NCI-H2196 treated with DMSO at 0.1 percent for 48 hours (cell line): ENCODE data around the gene ADAM15.

Experiments
- DNase-seq: peaks from one replicate; lab custom pipeline; 2025; ENCODE audit not compliant: unreplicated experiment; lab: John Stamatoyannopoulos, UW

ADAM15 gene

GRCh38 chr1:155070721-155071569, 19.8 kb downstream of the ADAM15 start:
- DNase-seq: no peak

DNA sequence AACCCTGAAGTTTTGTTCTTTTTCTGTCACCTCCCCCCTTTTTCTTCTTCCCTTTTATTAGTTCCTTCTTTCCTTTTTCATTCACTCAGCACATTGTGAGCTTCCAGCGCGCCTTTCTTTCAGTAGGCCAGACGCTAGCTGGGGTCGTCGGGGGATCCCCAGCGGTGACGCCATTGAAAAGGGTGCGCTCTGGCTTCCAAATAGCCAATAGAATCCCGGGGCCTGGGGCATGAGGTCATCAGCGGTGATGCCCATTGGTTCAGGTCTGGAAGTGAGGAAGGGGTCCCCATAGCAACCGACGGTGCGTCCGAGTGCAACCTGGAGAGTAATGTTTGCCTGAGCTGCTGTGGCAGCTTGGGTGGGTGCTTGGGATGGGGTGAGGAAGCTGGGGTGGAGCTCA, 20.6 kb downstream of the ADAM15 start:
- no peak for DNase-seq

DNA sequence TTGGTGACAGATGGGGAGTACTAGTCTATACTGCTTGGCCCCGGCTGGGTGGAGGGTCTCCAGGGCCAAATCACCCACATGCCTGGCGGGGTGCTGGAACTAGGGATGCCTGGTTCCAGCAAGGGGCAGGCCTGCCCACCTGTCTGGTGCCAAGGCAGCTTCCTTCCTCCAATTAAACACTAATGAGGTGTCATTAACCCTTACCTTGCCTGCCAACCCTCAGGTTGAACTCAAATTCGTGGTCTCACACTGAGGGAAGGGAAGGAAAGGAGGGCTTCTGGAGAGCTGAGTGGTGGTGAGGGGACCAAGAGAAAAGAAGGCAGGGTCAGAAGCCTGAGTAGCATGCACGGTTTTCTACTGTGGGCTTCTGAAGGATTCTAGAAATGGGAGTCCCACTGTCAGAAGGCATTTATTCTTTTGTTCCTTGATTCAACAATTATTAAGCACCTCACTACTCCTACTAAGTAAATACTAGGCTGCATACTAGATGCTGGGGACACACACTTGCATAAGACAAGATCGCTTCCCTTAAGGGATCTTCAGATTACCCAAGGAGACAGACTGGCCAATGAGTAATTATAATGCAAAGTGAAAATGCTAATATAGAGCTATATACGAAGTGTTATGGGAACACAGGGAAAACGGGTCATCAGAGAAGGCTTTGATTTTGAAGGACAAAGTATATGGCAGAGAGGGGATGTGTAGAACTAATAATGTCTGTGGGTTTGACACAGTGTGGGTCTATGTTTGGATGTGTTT, 21.6 kb downstream of the ADAM15 start:
- no peak for DNase-seq

DNA sequence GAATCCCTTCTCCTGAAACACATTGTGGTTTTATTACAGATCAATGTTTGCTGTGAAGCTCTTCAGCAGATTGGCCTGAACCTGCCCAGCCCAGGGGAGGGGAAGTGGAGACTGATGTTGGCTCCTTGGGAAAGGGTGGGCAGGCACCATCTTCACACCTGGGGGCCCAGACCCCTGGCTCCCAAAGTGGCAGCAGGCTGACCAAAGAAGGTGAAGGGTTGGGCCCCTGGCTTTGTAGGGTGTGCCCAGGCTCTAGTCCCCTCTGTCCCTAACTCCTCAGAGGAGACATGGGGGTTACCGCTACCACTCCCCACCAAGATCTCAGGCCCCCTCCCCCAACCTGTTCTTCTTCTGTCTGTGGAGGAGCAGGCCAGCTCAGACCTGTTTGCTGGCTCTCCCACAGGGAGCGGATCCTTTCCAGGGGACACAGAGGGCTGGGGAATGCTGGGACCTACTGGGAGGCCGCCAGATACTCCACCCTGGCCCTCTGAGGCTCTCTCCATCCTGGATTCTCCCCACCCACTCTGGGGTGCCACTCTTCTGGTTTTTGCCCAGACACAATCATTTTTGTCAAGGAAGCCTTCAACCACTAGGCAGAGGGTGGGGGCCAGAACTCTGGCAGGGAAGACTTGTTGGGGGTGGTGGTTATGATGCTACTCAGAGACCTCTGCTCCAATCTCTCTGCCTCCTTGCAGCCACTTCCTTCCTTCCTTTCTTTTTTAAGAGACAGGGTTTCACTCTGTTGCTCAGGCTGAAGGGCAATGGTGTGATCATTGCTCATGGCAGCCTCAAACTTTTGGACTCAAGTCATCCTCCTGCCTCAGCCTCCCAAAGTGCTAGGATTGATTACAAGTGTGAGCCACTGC, 22.5 kb downstream of the ADAM15 start:
- no peak for DNase-seq

DNA sequence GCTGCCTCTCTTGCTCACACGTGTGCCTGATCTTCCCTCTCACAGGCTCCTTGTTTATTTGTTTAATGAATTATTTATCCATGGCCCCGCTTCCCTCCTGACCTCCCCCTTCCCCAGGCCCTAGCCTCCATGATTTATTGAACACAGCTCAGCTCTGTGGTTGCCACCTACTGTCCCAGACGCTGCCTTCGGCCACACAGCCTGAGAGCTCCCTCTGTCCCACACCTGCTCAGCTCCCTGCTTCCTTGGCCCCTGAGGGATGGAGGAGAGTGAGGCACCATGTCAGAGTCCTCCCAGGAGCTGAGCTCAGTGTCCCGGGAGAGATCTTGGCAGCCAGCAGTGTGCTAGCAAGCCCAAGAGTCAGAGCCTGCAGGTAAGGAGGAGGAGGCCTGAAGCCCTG, 24.4 kb downstream of the ADAM15 start:
- no peak for DNase-seq

DNA sequence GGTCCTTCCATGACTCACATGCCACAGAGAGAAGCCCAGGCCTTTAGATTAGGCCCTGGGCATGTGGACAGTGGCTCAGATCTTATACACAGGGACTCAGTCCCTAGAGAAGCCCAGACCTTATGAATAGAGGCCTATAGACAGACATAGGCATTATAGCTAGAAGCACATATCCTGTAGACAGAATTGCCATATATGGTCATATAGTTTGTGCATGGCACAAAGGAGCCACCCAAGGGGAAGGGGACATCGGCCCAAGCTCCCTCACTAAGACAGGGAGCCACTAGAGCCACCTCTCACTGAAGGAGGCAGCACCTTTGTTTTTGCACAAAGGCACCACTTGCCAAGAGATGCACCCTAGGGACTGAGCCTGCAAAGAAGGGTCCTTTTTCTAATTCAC, 25.3 kb downstream of the ADAM15 start:
- DNase-seq: no peak

GRCh38 chr1:155077346-155077745, 26.2 kb downstream of the ADAM15 start:
- DNase-seq: no peak

GRCh38 chr1:155077758-155078445, 26.8 kb downstream of the ADAM15 start:
- DNase-seq: no peak

DNA sequence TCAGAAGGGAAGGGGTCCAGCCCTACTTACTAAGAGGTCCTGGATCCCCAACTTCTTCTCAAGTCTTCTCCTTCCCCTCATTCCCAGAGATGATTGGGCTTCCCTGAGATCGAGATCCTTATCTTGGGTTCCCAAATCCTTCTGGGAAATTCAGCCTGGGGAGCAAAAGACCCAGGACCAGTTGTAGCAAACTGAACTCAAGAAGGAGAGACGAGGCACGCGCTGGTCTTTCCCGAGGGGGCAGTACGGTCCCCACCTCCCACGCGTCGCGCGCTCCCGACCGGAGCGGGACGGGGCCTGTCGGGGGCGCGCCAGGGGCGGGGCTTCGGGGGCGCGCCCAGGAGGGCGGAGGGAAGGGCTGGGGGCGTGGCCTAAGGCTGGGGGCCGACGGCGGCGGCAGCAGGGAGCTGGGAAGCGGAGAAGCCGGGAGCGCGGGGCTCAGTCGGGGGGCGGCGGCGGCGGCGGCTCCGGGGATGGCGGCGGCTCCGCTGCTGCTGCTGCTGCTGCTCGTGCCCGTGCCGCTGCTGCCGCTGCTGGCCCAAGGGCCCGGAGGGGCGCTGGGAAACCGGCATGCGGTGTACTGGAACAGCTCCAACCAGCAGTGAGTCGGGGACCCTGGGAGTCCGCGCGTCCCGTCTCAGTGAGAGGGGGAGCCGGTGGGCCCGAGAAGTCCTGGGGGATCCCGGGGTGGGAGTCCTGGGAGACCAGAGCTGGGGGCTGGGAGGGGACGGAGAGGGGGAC, 27.5 kb downstream of the ADAM15 start, which contains the start of gene EFNA3:
Gene EFNA3, plus strand, starts transcription at position 369 of the 741 bp plus-strand sequence. Its CDS starts 105 bp downstream, at position 474.
- no peak for DNase-seq

- DNase-seq: no peak
Observed at GRCh38 chr1:155079210-155079486, 28.0 kb downstream of the ADAM15 start.

- DNase-seq: no peak
Observed at GRCh38 chr1:155079487-155080311, 28.6 kb downstream of the ADAM15 start.

- peak; percentile 49 for DNase-seq
Observed at GRCh38 chr1:155080312-155081228, 29.5 kb downstream of the ADAM15 start.

- no peak for DNase-seq
Observed at GRCh38 chr1:155081472-155082300, 30.6 kb downstream of the ADAM15 start.

- DNase-seq: no peak
Observed at GRCh38 chr1:155082301-155083051, 31.4 kb downstream of the ADAM15 start.

DNA sequence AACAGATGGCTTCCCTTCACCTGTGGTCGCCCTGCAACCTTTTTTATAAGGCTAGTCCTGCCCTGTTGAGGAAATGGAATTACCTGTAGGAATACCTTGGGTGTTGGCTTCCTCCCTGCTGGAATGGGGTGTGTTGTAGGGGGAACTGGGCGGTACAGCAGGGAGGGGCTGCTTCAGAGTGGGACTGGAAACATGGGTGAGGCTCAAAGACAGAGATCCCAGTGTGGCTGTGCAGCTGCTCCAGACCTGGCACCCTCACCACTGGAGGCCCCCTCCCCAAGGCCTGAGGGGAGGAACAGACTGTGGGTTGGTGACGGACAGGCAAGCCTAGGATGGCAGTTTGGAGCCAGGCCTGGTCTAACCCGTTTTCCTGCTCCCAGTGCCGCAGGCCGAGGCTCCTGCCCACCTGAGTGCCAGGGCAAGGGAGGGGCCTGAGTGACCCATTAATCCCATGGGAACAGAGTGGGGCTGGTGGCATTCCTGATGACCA, 32.0 kb downstream of the ADAM15 start:
- DNase-seq: no peak
